IMR-90 (cell line): ENCODE measurements around the gene C10orf67. TPM values are rescaled to one million over a fixed set of nuclear protein-coding genes. Genes with fewer than 3 reads are reported as not detected.

ENCODE experiments used
- ATAC-seq: fragments of 200-7000 bp; cut with Tn5 transposase; 2 replicates; pipeline ENCODE4 v1.9.1; 2020; ENCODE audit warnings: low read depth, mild to moderate bottlenecking, moderate library complexity
- BruUV-seq: library from RNA; stranded (reverse); fragments of 400-500 nt; replicated peaks from 2 replicates; lab custom pipeline; 2021; lab: Mats Ljungman, UMichigan
- CTCF ChIA-PET: fragments of 300-600 bp; formaldehyde crosslinking; extraction: SDS; loops from one replicate; lab custom pipeline; 2021; ENCODE audit warnings: antibody characterized with exemption; lab: Yijun Ruan, JAX
- POLR2A ChIA-PET: fragments of 300-600 bp; sonication (Branson Sonifier 250); formaldehyde crosslinking; loops from one replicate; lab custom pipeline; 2022; ENCODE audit warnings: antibody characterized with exemption; ENCODE audit not compliant: unreplicated experiment; lab: Charles Lee
- DNase-seq: peaks from one replicate; pipeline ENCODE4 v3.0.0; 2013
- H2AFZ ChIP-seq: replicated peaks from 2 replicates; pipeline ENCODE3; 2013; ENCODE audit warnings: low read length, mild to moderate bottlenecking; ENCODE audit not compliant: poor library complexity
- H2AK5ac ChIP-seq: 2 replicates; pipeline ENCODE4 v1.6.1; 2013; ENCODE audit warnings: low read depth, low read length, inconsistent platforms
- H2AK9ac ChIP-seq: replicated peaks from 2 replicates; pipeline ENCODE3; 2013; ENCODE audit warnings: mild to moderate bottlenecking, low read depth, low read length, moderate library complexity; ENCODE audit not compliant: poor library complexity
- H2BK120ac ChIP-seq: 2 replicates; pipeline ENCODE4 v1.6.1; 2013; ENCODE audit warnings: low read depth, low read length, inconsistent platforms
- H2BK15ac ChIP-seq: 3 replicates; pipeline ENCODE4 v1.6.1; 2013; ENCODE audit warnings: low read depth, low read length, inconsistent platforms
- H2BK20ac ChIP-seq: 2 replicates; pipeline ENCODE4 v1.6.1; 2013; ENCODE audit warnings: low read depth, mild to moderate bottlenecking, inconsistent platforms, low read length, moderate library complexity
- H2BK5ac ChIP-seq: 2 replicates; pipeline ENCODE4 v1.6.1; 2013; ENCODE audit warnings: mild to moderate bottlenecking, low read depth, low read length, inconsistent platforms; ENCODE audit not compliant: poor library complexity, severe bottlenecking
- H3K14ac ChIP-seq: replicated peaks from 2 replicates; pipeline ENCODE4 v1.6.1; 2013; ENCODE audit warnings: low read depth, low read length, inconsistent platforms
- H3K18ac ChIP-seq: 2 replicates; pipeline ENCODE4 v1.6.1; 2013; ENCODE audit warnings: low read depth, low read length, control low read depth
- H3K23ac ChIP-seq: 2 replicates; pipeline ENCODE4 v1.6.1; 2013; ENCODE audit warnings: low read depth, low read length, inconsistent platforms
- H3K27ac ChIP-seq: 2 replicates; pipeline ENCODE4 v1.5.1; 2013; ENCODE audit warnings: mild to moderate bottlenecking, control low read depth, low read length; ENCODE audit not compliant: insufficient read depth
- H3K27me3 ChIP-seq: 2 replicates; pipeline ENCODE4 v1.6.1; 2013; ENCODE audit warnings: low read length; ENCODE audit not compliant: control insufficient read depth, insufficient read depth
- H3K36me3 ChIP-seq: 2 replicates; pipeline ENCODE4 v1.6.1; 2013; ENCODE audit warnings: low read length, mixed read lengths; ENCODE audit not compliant: control insufficient read depth, insufficient read depth
- H3K4ac ChIP-seq: 2 replicates; pipeline ENCODE4 v1.6.1; 2013; ENCODE audit warnings: low read depth, low read length, inconsistent platforms
- H3K4me1 ChIP-seq: 2 replicates; pipeline ENCODE4 v1.6.1; 2013; ENCODE audit warnings: low read length, mixed read lengths; ENCODE audit not compliant: control insufficient read depth, insufficient read depth
- H3K4me2 ChIP-seq: 2 replicates; pipeline ENCODE4 v1.6.1; 2013; ENCODE audit warnings: low read depth, mild to moderate bottlenecking, control low read depth, low read length, moderate library complexity
- H3K4me3 ChIP-seq: 2 replicates; pipeline ENCODE4 v1.5.1; 2013; ENCODE audit warnings: low read depth, mild to moderate bottlenecking, control low read depth, low read length, moderate library complexity; ENCODE audit not compliant: insufficient read depth
- H3K56ac ChIP-seq: 2 replicates; pipeline ENCODE4 v1.6.1; 2013; ENCODE audit warnings: low read length, inconsistent platforms; ENCODE audit not compliant: insufficient read depth; ENCODE audit errors: extremely low read depth
- H3K79me1 ChIP-seq, 2 experiments: 2 replicates each; pipeline ENCODE4 v1.6.1; 2013; ENCODE audit warnings: low read length in 2 of 2, inconsistent platforms in 1 of 2, low read depth in 1 of 2
- H3K9ac ChIP-seq: 2 replicates; pipeline ENCODE4 v1.6.1; 2013; ENCODE audit warnings: low read depth, low read length, control low read depth
- H3K9me1 ChIP-seq: 2 replicates; pipeline ENCODE4 v1.6.1; 2013; ENCODE audit warnings: low read length, inconsistent platforms; ENCODE audit not compliant: insufficient read depth
- H3K9me3 ChIP-seq: 2 replicates; pipeline ENCODE4 v1.6.1; 2013; ENCODE audit warnings: low read length; ENCODE audit not compliant: control insufficient read depth, insufficient read depth
- H4K20me1 ChIP-seq: 2 replicates; pipeline ENCODE4 v1.6.1; 2013; ENCODE audit warnings: low read length, inconsistent platforms; ENCODE audit not compliant: insufficient read depth
- H4K5ac ChIP-seq: 2 replicates; pipeline ENCODE4 v1.6.1; 2013; ENCODE audit warnings: mild to moderate bottlenecking, low read depth, low read length, control low read depth
- H4K8ac ChIP-seq, 2 experiments: 2 replicates each; pipeline ENCODE4 v1.6.1; 2013; ENCODE audit warnings: low read depth in 2 of 2, low read length in 2 of 2, control low read depth in 1 of 2, inconsistent platforms in 1 of 2
- H4K91ac ChIP-seq: 2 replicates; pipeline ENCODE4 v1.6.1; 2013; ENCODE audit warnings: low read depth, low read length, inconsistent platforms; ENCODE audit not compliant: insufficient read depth
- BHLHE40 ChIP-seq: fragments of 150-350 bp; IDR thresholded peaks from 2 replicates; pipeline ENCODE4 v1.6.1; 2016; ENCODE audit warnings: mild to moderate bottlenecking, low read depth, low read length
- FOS ChIP-seq: fragments of 150-350 bp; IDR thresholded peaks from 2 replicates; pipeline ENCODE4 v1.6.1; 2016; ENCODE audit warnings: low read depth, low read length
- MAFK ChIP-seq: IDR thresholded peaks from 2 replicates; pipeline ENCODE4 v1.6.1; 2012; ENCODE audit warnings: low read depth, low read length, improper control_type of control experiment
- MAZ ChIP-seq: IDR thresholded peaks from 2 replicates; pipeline ENCODE4 v1.6.1; 2012; ENCODE audit warnings: low read depth, mild to moderate bottlenecking, low read length, improper control_type of control experiment, moderate library complexity, borderline replicate concordance
- MXI1 ChIP-seq: IDR thresholded peaks from 2 replicates; pipeline ENCODE4 v1.6.1; 2012; ENCODE audit warnings: low read depth, mild to moderate bottlenecking, low read length, moderate library complexity, borderline replicate concordance
- WGBS, 2 experiments: methylation state at CpG; one replicate each; pipeline versions ENCODE4 v1.1.5 to v1.1.7; 2013; ENCODE audit warnings: missing lambda C conversion rate in 2 of 2; ENCODE audit not compliant: insufficient read length in 1 of 2; ENCODE audit errors: extremely low coverage in 2 of 2; 5-methylcytosine and 5-hydroxymethylcytosine counted together
- dilution Hi-C: fragments of 300-500 bp; cut with HindIII; formaldehyde crosslinking; loops from one replicate; pipeline ENCODE4 v1.14.3; 2018; ENCODE audit warnings: low sequenced_read_pairs; ENCODE audit not compliant: unreplicated experiment
- in situ Hi-C: fragments of 300-500 bp; cut with MboI; formaldehyde crosslinking; loops from 3 replicates; pipeline ENCODE4 v1.14.3; 2019; ENCODE audit warnings: low sequenced_read_pairs, inconsistent platforms, mixed read lengths
- intact Hi-C: fragments of 100-400 bp; cut with micrococcal nuclease; formaldehyde crosslinking; loops from 2 replicates; pipeline ENCODE4 v1.10.0; 2022
- polyA plus RNA-seq, 3 experiments: library from polyadenylated mRNA; depleted of rRNA; stranded (reverse); fragments of >200 nt; gene quantifications; 2 replicates each; pipeline ENCODE4 v1.2.3, GENCODE V29; 2012; ENCODE audit warnings: low replicate concordance in 1 of 3
- total RNA-seq: library from RNA; depleted of rRNA; stranded (reverse); fragments of >200 nt; gene quantifications from 2 replicates; pipeline ENCODE4 v1.2.3, GENCODE V29; 2012

The C10orf67 gene
- total and polyA plus RNA-seq, 2 of the 4 experiments (the other 2 are of a cell fraction), result 0.15 to 0.18 TPM

GRCh38 chr10:23258516-23258915, 86.1 kb downstream of the C10orf67 start:
- no peak overlapping the region for H3K23ac ChIP-seq
- ChIA-PET POLR2A (no interaction called here), CTCF (no interaction called here)
- H4K5ac ChIP-seq, result no peak overlapping the region
- no peak overlapping the region for H2BK15ac ChIP-seq
- no peak overlapping the region for H3K27ac ChIP-seq
- H3K56ac ChIP-seq, result no peak overlapping the region
- in situ Hi-C loops, result no loop called here
- H3K79me1 ChIP-seq, result no peaks in the 10 kb centered on the region
- intact Hi-C loops, result no loop called here
- no peaks in the 10 kb centered on the region for H3K27me3 ChIP-seq
- no peak overlapping the region for H3K4me2 ChIP-seq
- DNase-seq (no peak), ATAC-seq (no peak)
- H4K91ac ChIP-seq, result no peak overlapping the region
- H3K4ac ChIP-seq, result no peak overlapping the region
- H2AK5ac ChIP-seq, result no peak overlapping the region
- dilution Hi-C loops, result no loop called here
- H3K36me3 ChIP-seq, result no peaks in the 10 kb centered on the region
- H2AK9ac ChIP-seq, result no peak overlapping the region
- no peaks in the 10 kb centered on the region for H3K4me1 ChIP-seq
- H2AFZ ChIP-seq, result no peak overlapping the region
- H3K14ac ChIP-seq, result no peak overlapping the region
- H3K9me1 ChIP-seq, result no peaks in the 10 kb centered on the region
- H4K8ac ChIP-seq, result no peak overlapping the region
- no peaks in the 10 kb centered on the region for H3K9me3 ChIP-seq
- H2BK5ac ChIP-seq, result no peak overlapping the region
- H3K9ac ChIP-seq, result no peak overlapping the region
- H4K20me1 ChIP-seq, result no peaks in the 10 kb centered on the region
- BruUV-seq, result no TSS peak
- H3K18ac ChIP-seq, result no peak overlapping the region
- WGBS, 2 experiments, result no CpG with 5 or more reads among the region's 2 CpGs
- no peak overlapping the region for H3K4me3 ChIP-seq
- H2BK120ac ChIP-seq, result no peak overlapping the region
- no peak for TF ChIP-seq BHLHE40
- TF ChIP-seq FOS, result no peak
- no peak for TF ChIP-seq MXI1
- TF ChIP-seq MAFK, result no peak
- no peak for TF ChIP-seq MAZ
- no peak overlapping the region for H2BK20ac ChIP-seq
